Smooth muscle cell (in vitro differentiated cells): ENCODE data around the gene KCNQ1. TPM values are rescaled to one million over a fixed set of nuclear protein-coding genes. Genes with fewer than 3 reads are reported as not detected.

Experiments
- DNase-seq: peaks from one replicate; lab custom pipeline; 2025; ENCODE audit not compliant: unreplicated experiment; lab: John Stamatoyannopoulos, UW
- H2AFZ ChIP-seq: fragments of 200-600 bp; sonication (generic); 2 replicates; pipeline ENCODE4 v1.6.0; 2016; ENCODE audit warnings: antibody characterized with exemption, low read depth, mild to moderate bottlenecking
- H3F3A ChIP-seq: fragments of 200-600 bp; sonication (generic); 2 replicates; pipeline ENCODE4 v1.6.0; 2017; ENCODE audit warnings: antibody characterized with exemption, low read depth
- H3K27ac ChIP-seq: fragments of 200-600 bp; sonication (generic); 2 replicates; pipeline ENCODE4 v1.5.1; 2016; ENCODE audit warnings: low read depth, mild to moderate bottlenecking
- H3K27me3 ChIP-seq: fragments of 200-600 bp; sonication (generic); 2 replicates; pipeline ENCODE4 v1.6.1; 2016; ENCODE audit warnings: low read depth, mild to moderate bottlenecking
- H3K36me3 ChIP-seq: fragments of 200-600 bp; sonication (generic); 2 replicates; pipeline ENCODE4 v1.5.1; 2016; ENCODE audit warnings: low read depth
- H3K4me1 ChIP-seq: fragments of 200-600 bp; sonication (generic); 2 replicates; pipeline ENCODE4 v1.5.1; 2016; ENCODE audit warnings: low read depth
- H3K4me2 ChIP-seq: fragments of 200-600 bp; sonication (generic); 2 replicates; pipeline ENCODE4 v1.6.0; 2016; ENCODE audit warnings: mild to moderate bottlenecking
- H3K4me3 ChIP-seq: fragments of 200-600 bp; sonication (generic); 2 replicates; pipeline ENCODE4 v1.5.1; 2016; ENCODE audit warnings: mild to moderate bottlenecking
- H3K79me2 ChIP-seq: fragments of 200-600 bp; sonication (generic); 2 replicates; pipeline ENCODE4 v1.6.0; 2016; ENCODE audit warnings: low read depth, mild to moderate bottlenecking
- H3K9ac ChIP-seq: fragments of 200-600 bp; sonication (generic); 2 replicates; pipeline ENCODE4 v1.6.0; 2016; ENCODE audit warnings: low read depth
- H3K9me3 ChIP-seq: fragments of 200-600 bp; sonication (generic); replicated peaks from 2 replicates; pipeline ENCODE4 v1.5.1; 2016; ENCODE audit warnings: low read depth
- H4K20me1 ChIP-seq: fragments of 200-600 bp; sonication (generic); 2 replicates; pipeline ENCODE4 v1.6.0; 2016; ENCODE audit warnings: low read depth
- CTCF ChIP-seq: fragments of 200-600 bp; sonication (generic); IDR thresholded peaks from 2 replicates; pipeline ENCODE4 v1.5.1; 2017; ENCODE audit warnings: borderline replicate concordance, mild to moderate bottlenecking, antibody characterized with exemption; ENCODE audit not compliant: insufficient read depth, poor library complexity, severe bottlenecking
- WGBS: methylation state at CpG from one replicate; pipeline ENCODE4 v1.1.7; 2016; ENCODE audit warnings: low lambda C conversion rate; 5-methylcytosine and 5-hydroxymethylcytosine counted together
- polyA plus RNA-seq: library from polyadenylated mRNA; unstranded; fragments of >200 nt; fragmentation: Nextera tagmentation; extraction: Ambion mirVana; gene quantifications from 2 replicates; pipeline ENCODE4 v1.2.1, GENCODE V29; 2016
- total RNA-seq: library from RNA; depleted of rRNA; stranded (reverse); fragments of >200 nt; gene quantifications from 2 replicates; pipeline ENCODE4 v1.2.3, GENCODE V29; 2014

The KCNQ1 gene
- total and polyA plus RNA-seq, 2 experiments from 2014 or later, result 1.3 to 2.3 TPM

GRCh38 chr11:2411446-2412305 is 33.1 kb upstream of the KCNQ1 start:
- no peak overlapping the region for H3K9ac ChIP-seq

GRCh38 chr11:2412323-2412722 is 32.5 kb upstream of the KCNQ1 start:
- Histone ChIP-seq H2AFZ (no peak overlapping the region), H3K27me3 (no peaks in the 10 kb centered on the region), H3K4me1 (no peaks in the 10 kb centered on the region), H3K9me3 (no peaks in the 10 kb centered on the region), H3K4me3 (no peak overlapping the region), H4K20me1 (no peaks in the 10 kb centered on the region), H3K4me2 (no peak overlapping the region), H3K9ac (no peak overlapping the region), H3K79me2 (no peaks in the 10 kb centered on the region), H3K27ac (no peak overlapping the region), H3F3A (no peaks in the 10 kb centered on the region), H3K36me3 (no peaks in the 10 kb centered on the region)
- TF ChIP-seq CTCF, result no peak
- no peak for DNase-seq
- 89% methylated on average over 6 of the region's 6 CpGs for WGBS

More at GRCh38 chr11:2411446-2412305, 33.1 kb upstream of the KCNQ1 start:
- H4K20me1 ChIP-seq, result no peaks in the 10 kb centered on the region
- H3K27me3 ChIP-seq, result no peaks in the 10 kb centered on the region
- H3K36me3 ChIP-seq, result no peaks in the 10 kb centered on the region
- TF ChIP-seq CTCF, result no peak
- H2AFZ ChIP-seq, result no peak overlapping the region
- no peak overlapping the region for H3K4me3 ChIP-seq
- H3K9me3 ChIP-seq, result no peaks in the 10 kb centered on the region
- WGBS, result 96% methylated on average over 30 of the region's 30 CpGs
- no peaks in the 10 kb centered on the region for H3K79me2 ChIP-seq
- no peaks in the 10 kb centered on the region for H3K4me1 ChIP-seq
- no peaks in the 10 kb centered on the region for H3F3A ChIP-seq
- no peak overlapping the region for H3K4me2 ChIP-seq
- no peak for DNase-seq
- no peak overlapping the region for H3K27ac ChIP-seq

GRCh38 chr11:2413742-2414579 is 30.8 kb upstream of the KCNQ1 start:
- H3K9ac ChIP-seq, result no peak overlapping the region
- no peaks in the 10 kb centered on the region for H3F3A ChIP-seq
- H3K9me3 ChIP-seq, result no peaks in the 10 kb centered on the region
- H3K36me3 ChIP-seq, result no peaks in the 10 kb centered on the region
- TF ChIP-seq CTCF, result no peak
- no peak overlapping the region for H2AFZ ChIP-seq
- H3K27me3 ChIP-seq, result no peaks in the 10 kb centered on the region
- no peaks in the 10 kb centered on the region for H4K20me1 ChIP-seq
- no peaks in the 10 kb centered on the region for H3K79me2 ChIP-seq
- DNase-seq, result no peak
- 93% methylated on average over 25 of the region's 43 CpGs for WGBS
- no peak overlapping the region for H3K27ac ChIP-seq
- H3K4me3 ChIP-seq, result no peak overlapping the region
- H3K4me2 ChIP-seq, result no peak overlapping the region
- no peaks in the 10 kb centered on the region for H3K4me1 ChIP-seq
